Measurements from ENCODE around the gene IL3RA.
"Not testable (repeated sequence)": the region's sequence is repeated elsewhere in the genome, so short reads cannot be mapped to it uniquely, and the experiment has no call there.

The IL3RA gene

DNA sequence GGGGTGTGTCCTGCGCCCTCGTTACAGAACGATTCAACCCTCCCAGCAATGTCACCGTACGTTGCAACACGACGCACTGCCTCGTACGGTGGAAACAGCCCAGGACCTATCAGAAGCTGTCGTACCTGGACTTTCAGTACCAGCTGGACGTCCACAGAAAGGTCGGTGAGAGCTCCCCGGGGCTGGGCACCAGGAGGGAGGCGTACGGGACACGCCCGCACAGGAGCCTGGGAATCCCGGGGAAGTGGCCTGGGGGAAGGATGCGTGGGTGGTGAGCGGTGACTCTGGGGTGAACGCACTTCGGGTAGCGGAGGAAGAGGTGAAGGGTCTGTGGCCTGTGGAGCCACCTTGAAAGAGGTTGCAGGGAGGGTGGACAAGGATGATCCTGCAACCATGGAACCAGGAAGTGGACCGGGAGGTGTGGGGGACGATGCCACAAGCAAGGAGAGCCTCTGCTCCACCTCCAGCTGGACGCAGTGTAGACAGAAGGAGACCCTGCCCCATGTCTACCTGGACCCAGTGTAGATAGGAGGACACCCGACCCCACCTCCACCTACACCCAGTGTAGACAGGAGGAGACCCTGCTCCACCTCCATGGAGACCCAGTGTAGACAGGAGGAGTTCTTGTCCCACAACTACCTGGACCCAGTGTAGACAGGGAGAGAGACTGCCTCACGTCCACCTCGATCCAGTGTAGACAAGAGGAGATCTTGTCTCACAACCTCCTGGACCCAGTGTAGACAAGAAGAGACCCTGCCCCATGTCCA is 42.1 kb upstream of the IL3RA start:
- peak overlapping the region; percentile 67 for H2BK15ac ChIP-seq (ENCODE audit: low read length)
- peaks cover 5 to 11% of the 10 kb centered on the region in 2 donors for H3K9me3 ChIP-seq (replicated peaks in 1 of 2; ENCODE audit: control insufficient read depth in 2 of 2, insufficient read depth in 1 of 2, low read depth in 1 of 2, low read length in 2 of 2)
- H2AFZ ChIP-seq (ENCODE audit: low read length): no peak overlapping the region
- H3K27ac ChIP-seq (replicated peaks; ENCODE audit: low read length): no peak overlapping the region
- H3K14ac ChIP-seq (ENCODE audit: low read length): peak overlapping the region; percentile 71
- no peak overlapping the region for H4K91ac ChIP-seq (ENCODE audit: low read depth, low read length, poor library complexity)
- no peak overlapping the region for H4K8ac ChIP-seq (ENCODE audit: low read depth, low read length)
- H3K4me1 ChIP-seq (ENCODE audit: control insufficient read depth in 2 of 2, insufficient read depth in 1 of 2, low read depth in 1 of 2, low read length in 2 of 2): peaks cover 3% of the 10 kb centered on the region in 2 donors
- H3K18ac ChIP-seq (ENCODE audit: low read length): peak overlapping the region; percentile 44
- H3K4me2 ChIP-seq (ENCODE audit: insufficient read depth, low read length, poor library complexity, severe bottlenecking): no peak overlapping the region
- no peak overlapping the region for H2BK12ac ChIP-seq (ENCODE audit: low read length)
- no peak for DNase-seq (ENCODE audit: low spot score)
- H2AK5ac ChIP-seq (ENCODE audit: low read depth, low read length): no peak overlapping the region
- H3K79me1 ChIP-seq (ENCODE audit: low read depth, low read length): no peaks in the 10 kb centered on the region
- H2BK5ac ChIP-seq (ENCODE audit: low read length): peak overlapping the region; percentile 21
- no CpG with 5 or more reads among the region's 29 CpGs for WGBS, 2 donors (ENCODE audit: extremely low coverage in 2 of 2, insufficient read length in 2 of 2, insufficient replicate concordance in 1 of 2)
- H3K4ac ChIP-seq (ENCODE audit: low read length): no peak overlapping the region
- H3K4me3 ChIP-seq (ENCODE audit: low read length in 2 of 2): no peak overlapping the region
- no peaks in the 10 kb centered on the region for H3K27me3 ChIP-seq (ENCODE audit: control insufficient read depth in 3 of 3, insufficient read depth in 3 of 3, low read depth in 1 of 3, low read length in 3 of 3)
- H3K36me3 ChIP-seq (replicated peaks in 1 of 2; ENCODE audit: control insufficient read depth in 2 of 2, insufficient read depth in 2 of 2, low read length in 2 of 2): no peaks in the 10 kb centered on the region
- no peak overlapping the region for H3K9ac ChIP-seq (ENCODE audit: low read depth, low read length, poor library complexity)
- peak overlapping the region; percentile 65 for H3K23ac ChIP-seq (ENCODE audit: low read depth, low read length, poor library complexity)
- no peak overlapping the region for H2BK120ac ChIP-seq (ENCODE audit: low read depth, low read length)

DNA sequence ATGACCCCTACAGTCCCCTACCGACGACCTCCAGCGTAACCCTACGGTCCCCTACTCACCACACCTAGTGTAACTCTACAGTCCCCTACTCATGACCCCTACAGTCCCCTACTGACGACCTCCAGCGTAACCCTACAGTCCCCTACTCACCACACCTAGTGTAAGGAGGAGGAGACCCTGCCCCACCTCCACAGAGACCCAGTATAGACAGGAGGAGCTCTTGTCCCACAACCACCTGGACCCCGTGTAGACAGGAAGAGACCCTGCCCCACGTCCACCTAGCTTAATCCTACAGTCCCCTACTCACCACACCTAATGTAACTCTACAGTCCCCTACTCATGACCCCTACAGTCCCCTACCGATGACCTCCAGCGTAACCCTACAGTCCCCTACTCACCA is 41.0 kb upstream of the IL3RA start:
- H3K18ac ChIP-seq (ENCODE audit: low read length): no peak overlapping the region
- H3K4ac ChIP-seq (ENCODE audit: low read length): no peak overlapping the region
- H3K36me3 ChIP-seq (replicated peaks in 1 of 2; ENCODE audit: control insufficient read depth in 2 of 2, insufficient read depth in 2 of 2, low read length in 2 of 2): no peaks in the 10 kb centered on the region
- H2BK15ac ChIP-seq (ENCODE audit: low read length): no peak overlapping the region
- H3K4me2 ChIP-seq (ENCODE audit: insufficient read depth, low read length, poor library complexity, severe bottlenecking): no peak overlapping the region
- H3K14ac ChIP-seq (ENCODE audit: low read length): no peak overlapping the region
- no peak overlapping the region for H3K27ac ChIP-seq (replicated peaks; ENCODE audit: low read length)
- H3K9me3 ChIP-seq (replicated peaks in 1 of 2; ENCODE audit: control insufficient read depth in 2 of 2, insufficient read depth in 1 of 2, low read depth in 1 of 2, low read length in 2 of 2): peaks cover 5 to 11% of the 10 kb centered on the region in 2 donors
- no peak for DNase-seq (ENCODE audit: low spot score)
- no peaks in the 10 kb centered on the region for H3K27me3 ChIP-seq (ENCODE audit: control insufficient read depth in 3 of 3, insufficient read depth in 3 of 3, low read depth in 1 of 3, low read length in 3 of 3)
- no peak overlapping the region for H3K9ac ChIP-seq (ENCODE audit: low read depth, low read length, poor library complexity)
- H4K8ac ChIP-seq (ENCODE audit: low read depth, low read length): no peak overlapping the region
- H3K4me3 ChIP-seq (ENCODE audit: low read length in 2 of 2): no peak overlapping the region
- H2BK12ac ChIP-seq (ENCODE audit: low read length): no peak overlapping the region
- no peak overlapping the region for H2AK5ac ChIP-seq (ENCODE audit: low read depth, low read length)
- H4K91ac ChIP-seq (ENCODE audit: low read depth, low read length, poor library complexity): no peak overlapping the region
- H3K4me1 ChIP-seq (ENCODE audit: control insufficient read depth in 2 of 2, insufficient read depth in 1 of 2, low read depth in 1 of 2, low read length in 2 of 2): peaks cover 3% of the 10 kb centered on the region in 2 donors
- H2AFZ ChIP-seq (ENCODE audit: low read length): no peak overlapping the region
- no peaks in the 10 kb centered on the region for H3K79me1 ChIP-seq (ENCODE audit: low read depth, low read length)
- H3K23ac ChIP-seq (ENCODE audit: low read depth, low read length, poor library complexity): no peak overlapping the region
- H2BK120ac ChIP-seq (ENCODE audit: low read depth, low read length): no peak overlapping the region
- WGBS, 2 donors (ENCODE audit: extremely low coverage in 2 of 2, insufficient read length in 2 of 2, insufficient replicate concordance in 1 of 2): no CpG with 5 or more reads among the region's 10 CpGs
- no peak overlapping the region for H2BK5ac ChIP-seq (ENCODE audit: low read length)

DNA sequence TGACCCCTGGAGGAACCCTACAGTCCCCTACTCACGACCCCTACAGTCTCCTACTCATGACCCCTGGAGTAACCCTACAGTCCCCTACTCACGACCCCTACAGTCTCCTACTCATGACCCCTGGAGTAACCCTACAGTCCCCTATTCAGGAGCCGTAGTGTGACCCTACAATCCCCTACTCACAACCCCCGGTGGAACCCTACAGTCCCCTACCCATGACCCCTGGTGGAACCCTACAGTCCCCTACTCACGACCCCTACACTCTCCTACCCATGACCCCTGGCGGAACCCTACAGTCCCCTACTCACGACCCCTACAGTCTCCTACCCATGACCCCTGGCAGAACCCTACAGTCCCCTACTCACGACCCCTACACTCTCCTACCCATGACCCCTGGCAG is 39.0 kb upstream of the IL3RA start:
- no CpG with 5 or more reads among the region's 8 CpGs for WGBS, 2 donors (ENCODE audit: extremely low coverage in 2 of 2, insufficient read length in 2 of 2, insufficient replicate concordance in 1 of 2)
- not testable (repeated sequence) for H4K8ac ChIP-seq (ENCODE audit: low read depth, low read length); H3K4me1 ChIP-seq (ENCODE audit: control insufficient read depth in 2 of 2, insufficient read depth in 1 of 2, low read depth in 1 of 2, low read length in 2 of 2)

DNA sequence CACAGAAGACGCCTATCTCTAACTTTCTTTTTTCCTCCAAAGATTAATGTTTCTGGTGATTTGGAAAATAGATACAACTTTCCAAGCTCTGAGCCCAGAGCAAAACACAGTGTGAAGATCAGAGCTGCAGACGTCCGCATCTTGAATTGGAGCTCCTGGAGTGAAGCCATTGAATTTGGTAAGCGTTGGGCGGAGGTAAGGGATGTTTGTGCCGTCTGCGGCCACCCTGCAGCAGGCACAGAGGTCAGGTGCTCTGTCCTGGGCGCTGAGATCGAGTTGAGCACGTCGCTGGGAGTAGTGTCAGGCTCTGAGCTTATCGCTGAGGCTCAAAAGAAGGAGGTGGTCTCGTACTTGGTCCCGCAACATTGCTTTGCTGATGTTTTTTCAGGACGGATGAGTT is 36.1 kb upstream of the IL3RA start:
- Histone ChIP-seq H3K14ac (ENCODE audit: low read length) (no peak overlapping the region), H3K9me3 (replicated peaks in 1 of 2; ENCODE audit: control insufficient read depth in 2 of 2, insufficient read depth in 1 of 2, low read depth in 1 of 2, low read length in 2 of 2) (peaks cover 0 to 11% of the 10 kb centered on the region in 2 donors), H2AK5ac (ENCODE audit: low read depth, low read length) (no peak overlapping the region), H3K79me1 (ENCODE audit: low read depth, low read length) (no peaks in the 10 kb centered on the region), H2BK15ac (ENCODE audit: low read length) (no peak overlapping the region), H3K4me3 (ENCODE audit: low read length in 2 of 2) (no peak overlapping the region), H4K8ac (ENCODE audit: low read depth, low read length) (no peak overlapping the region), H3K23ac (ENCODE audit: low read depth, low read length, poor library complexity) (no peak overlapping the region), H2AFZ (ENCODE audit: low read length) (peak overlapping the region; percentile 29), H3K27ac (replicated peaks; ENCODE audit: low read length) (no peak overlapping the region), H3K18ac (ENCODE audit: low read length) (no peak overlapping the region), H2BK12ac (ENCODE audit: low read length) (no peak overlapping the region), H3K9ac (ENCODE audit: low read depth, low read length, poor library complexity) (no peak overlapping the region), H2BK5ac (ENCODE audit: low read length) (no peak overlapping the region), H3K4ac (ENCODE audit: low read length) (no peak overlapping the region), H3K27me3 (ENCODE audit: control insufficient read depth in 3 of 3, insufficient read depth in 3 of 3, low read depth in 1 of 3, low read length in 3 of 3) (no peaks in the 10 kb centered on the region), H2BK120ac (ENCODE audit: low read depth, low read length) (no peak overlapping the region), H3K4me2 (ENCODE audit: insufficient read depth, low read length, poor library complexity, severe bottlenecking) (no peak overlapping the region), H3K36me3 (replicated peaks in 1 of 2; ENCODE audit: control insufficient read depth in 2 of 2, insufficient read depth in 2 of 2, low read length in 2 of 2) (no peaks in the 10 kb centered on the region), H4K91ac (ENCODE audit: low read depth, low read length, poor library complexity) (no peak overlapping the region), H3K4me1 (ENCODE audit: control insufficient read depth in 2 of 2, insufficient read depth in 1 of 2, low read depth in 1 of 2, low read length in 2 of 2) (no peaks in the 10 kb centered on the region)
- WGBS, 2 donors (ENCODE audit: extremely low coverage in 2 of 2, insufficient read length in 2 of 2, insufficient replicate concordance in 1 of 2): no CpG with 5 or more reads among the region's 15 CpGs
- DNase-seq (ENCODE audit: low spot score): no peak

More for the DNA sequence above, 39.0 kb upstream of the IL3RA start:
- not testable (repeated sequence) for H3K9ac ChIP-seq (ENCODE audit: low read depth, low read length, poor library complexity); H2AK5ac ChIP-seq (ENCODE audit: low read depth, low read length); H3K79me1 ChIP-seq (ENCODE audit: low read depth, low read length); H3K4me2 ChIP-seq (ENCODE audit: insufficient read depth, low read length, poor library complexity, severe bottlenecking); H2BK15ac ChIP-seq (ENCODE audit: low read length); H2BK5ac ChIP-seq (ENCODE audit: low read length); H3K36me3 ChIP-seq (replicated peaks in 1 of 2; ENCODE audit: control insufficient read depth in 2 of 2, insufficient read depth in 2 of 2, low read length in 2 of 2); H4K91ac ChIP-seq (ENCODE audit: low read depth, low read length, poor library complexity); H3K23ac ChIP-seq (ENCODE audit: low read depth, low read length, poor library complexity); H3K27me3 ChIP-seq (ENCODE audit: control insufficient read depth in 3 of 3, insufficient read depth in 3 of 3, low read depth in 1 of 3, low read length in 3 of 3); H3K4me3 ChIP-seq (ENCODE audit: low read length in 2 of 2); H3K14ac ChIP-seq (ENCODE audit: low read length); H3K4ac ChIP-seq (ENCODE audit: low read length); H3K18ac ChIP-seq (ENCODE audit: low read length); H3K27ac ChIP-seq (replicated peaks; ENCODE audit: low read length); H2BK12ac ChIP-seq (ENCODE audit: low read length); H2BK120ac ChIP-seq (ENCODE audit: low read depth, low read length); DNase-seq (ENCODE audit: low spot score); H2AFZ ChIP-seq (ENCODE audit: low read length)
- H3K9me3 ChIP-seq (replicated peaks in 1 of 2; ENCODE audit: control insufficient read depth in 2 of 2, insufficient read depth in 1 of 2, low read depth in 1 of 2, low read length in 2 of 2): peaks cover 5 to 11% of the 10 kb centered on the region in 2 donors

Data from neuronal stem cell (in vitro differentiated cells).